Skin epidermis (tissue), 12 donors: ENCODE measurements around the gene MKLN1.

ENCODE experiments used
- H3K27ac ChIP-seq, 21 experiments: fragments of 200-600 bp; sonication (generic) in 11 of 21; one replicate each; pipeline ENCODE4 v1.5.0; 2020; ENCODE audit warnings: mild to moderate bottlenecking in 3 of 21, inconsistent platforms in 2 of 21, moderate library complexity in 2 of 21
- H3K4me3 ChIP-seq, 7 experiments: fragments of 200-600 bp; sonication (generic) in 2 of 7; one replicate each; pipeline ENCODE4 v1.5.0; 2020; ENCODE audit warnings: inconsistent platforms in 2 of 7, mild to moderate bottlenecking in 2 of 7, moderate library complexity in 1 of 7

MKLN1 gene

GRCh38 chr7:131342864-131343442 is 15.3 kb downstream of the MKLN1 start:
- Histone ChIP-seq H3K4me3 (no peak overlapping the region), H3K27ac (no peak overlapping the region)

DNA sequence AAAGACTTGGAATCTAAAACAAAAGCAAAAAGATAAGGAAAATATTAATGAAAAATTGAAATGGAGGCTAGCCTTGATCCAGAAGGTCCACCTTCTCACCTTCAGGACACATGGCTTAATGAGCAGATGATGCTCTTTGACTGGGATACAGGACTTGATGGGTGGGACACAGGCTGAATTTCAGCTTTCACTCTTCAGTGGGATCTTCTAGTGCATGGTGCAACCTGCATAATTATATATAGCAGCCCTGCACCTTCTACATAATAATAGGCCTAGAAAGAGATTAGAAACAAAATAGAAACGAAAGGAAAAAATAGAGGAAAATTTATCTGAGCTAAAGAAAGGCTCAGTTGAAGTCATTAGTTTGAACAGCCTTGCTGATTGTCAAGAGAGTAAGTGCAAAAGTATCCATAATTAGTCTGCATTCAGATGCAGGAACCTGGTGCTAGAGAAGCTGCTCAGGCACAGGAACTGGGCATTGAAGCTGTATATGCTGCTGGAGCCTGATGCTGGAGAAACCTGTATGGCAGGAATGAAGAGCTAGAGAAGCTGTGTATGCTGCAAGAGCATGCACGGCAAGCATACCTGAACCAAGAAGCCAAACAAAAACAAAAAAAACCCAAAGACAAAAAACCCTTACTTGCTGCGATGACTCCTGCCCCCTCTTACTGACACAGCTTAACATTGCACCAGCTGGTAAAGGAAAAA is 19.4 kb downstream of the MKLN1 start:
- Histone ChIP-seq H3K27ac (no peak overlapping the region), H3K4me3 (no peak overlapping the region)

DNA sequence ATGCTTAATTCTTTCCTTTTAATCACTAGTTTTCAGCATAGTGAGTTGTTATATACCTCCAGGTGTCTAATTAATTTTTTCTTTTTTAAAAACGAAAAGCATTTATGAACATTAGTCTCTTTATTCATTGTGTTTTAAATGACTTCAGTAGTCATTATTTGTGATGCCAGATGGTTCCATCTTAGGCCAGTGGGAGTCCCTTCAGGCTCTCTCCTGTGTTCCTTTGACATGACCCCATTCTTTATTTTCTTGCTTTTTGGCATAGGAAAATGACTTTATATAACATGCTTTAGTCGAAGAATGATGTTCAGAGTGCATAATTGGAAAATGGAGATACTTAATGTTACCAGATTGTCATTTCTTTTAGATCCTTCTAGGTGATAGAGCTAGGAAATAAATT is 24.4 kb downstream of the MKLN1 start:
- H3K27ac ChIP-seq: no peak overlapping the region
- no peak overlapping the region for H3K4me3 ChIP-seq

- H3K27ac ChIP-seq: no peak overlapping the region
- no peak overlapping the region for H3K4me3 ChIP-seq
These were observed 26.7 kb downstream of the MKLN1 start for GRCh38 chr7:131354390-131354789.

DNA sequence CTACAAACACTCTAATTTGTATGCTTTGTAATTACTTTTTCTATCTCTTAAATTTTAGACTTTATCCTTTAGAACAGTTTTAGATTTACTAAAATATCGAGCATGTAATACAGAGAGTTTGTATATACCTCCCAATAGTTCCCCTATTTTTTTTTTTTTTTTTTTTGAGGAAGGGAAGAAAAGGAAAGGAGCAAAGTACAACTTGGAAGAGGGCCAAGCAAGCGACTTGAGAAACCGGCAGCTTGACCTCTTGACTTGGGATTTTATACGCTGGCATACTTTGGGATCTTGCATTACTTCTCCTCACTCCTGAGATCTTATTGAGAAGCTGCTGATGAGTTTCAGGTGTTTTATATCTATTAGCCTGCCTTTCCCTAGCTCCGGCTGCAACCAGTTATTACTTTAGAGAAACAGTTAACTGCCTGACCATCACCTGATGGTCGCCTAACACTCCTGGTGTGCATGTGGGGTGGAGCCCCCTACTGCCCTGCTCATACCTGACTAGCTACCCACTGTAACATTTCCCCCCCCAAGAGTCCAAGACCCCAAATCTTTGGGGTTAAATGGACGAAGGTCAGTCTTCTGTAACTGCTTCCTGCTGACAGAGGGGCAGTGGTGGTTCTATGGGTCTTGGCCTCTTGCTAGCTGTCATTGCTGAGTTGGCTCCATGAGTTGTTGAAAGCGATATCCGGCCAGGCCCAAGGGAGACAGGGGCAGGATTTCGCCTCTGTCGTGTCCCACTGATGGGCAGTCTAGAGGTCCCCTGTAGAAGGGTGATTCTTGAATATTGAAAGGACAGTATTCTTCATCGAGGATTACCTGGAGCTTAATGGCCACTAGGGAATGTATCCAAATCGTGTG is 28.5 kb downstream of the MKLN1 start:
- Histone ChIP-seq H3K4me3 (no peak overlapping the region), H3K27ac (no peak overlapping the region)

GRCh38 chr7:131357282-131357880 is 29.7 kb downstream of the MKLN1 start:
- no peak overlapping the region for H3K4me3 ChIP-seq
- H3K27ac ChIP-seq: no peak overlapping the region

- Histone ChIP-seq H3K27ac (no peak overlapping the region), H3K4me3 (no peak overlapping the region)
These were observed 31.0 kb downstream of the MKLN1 start for GRCh38 chr7:131358636-131359035.

GRCh38 chr7:131359136-131359776 is 31.6 kb downstream of the MKLN1 start:
- H3K4me3 ChIP-seq: no peak overlapping the region
- H3K27ac ChIP-seq: no peak overlapping the region

DNA sequence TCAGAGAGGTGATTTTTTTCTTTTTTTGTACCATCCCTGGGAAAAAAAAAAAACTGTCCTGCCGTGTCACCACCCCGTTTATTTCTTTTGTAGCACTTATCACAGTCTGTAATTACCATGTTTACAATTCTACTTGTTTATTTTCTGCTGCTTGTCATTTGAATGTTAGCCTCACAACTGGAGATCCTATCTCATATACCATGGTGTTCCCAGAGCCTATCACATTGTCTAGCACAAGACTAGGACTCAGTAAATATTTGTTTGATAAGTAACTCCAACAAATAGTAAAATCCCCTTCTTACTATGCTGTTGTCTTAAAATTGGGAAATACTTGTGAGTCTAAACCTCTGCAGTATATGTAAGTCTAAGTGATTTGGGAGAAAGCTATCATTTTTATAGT is 36.0 kb downstream of the MKLN1 start:
- Histone ChIP-seq H3K27ac (no peak overlapping the region), H3K4me3 (no peak overlapping the region)

DNA sequence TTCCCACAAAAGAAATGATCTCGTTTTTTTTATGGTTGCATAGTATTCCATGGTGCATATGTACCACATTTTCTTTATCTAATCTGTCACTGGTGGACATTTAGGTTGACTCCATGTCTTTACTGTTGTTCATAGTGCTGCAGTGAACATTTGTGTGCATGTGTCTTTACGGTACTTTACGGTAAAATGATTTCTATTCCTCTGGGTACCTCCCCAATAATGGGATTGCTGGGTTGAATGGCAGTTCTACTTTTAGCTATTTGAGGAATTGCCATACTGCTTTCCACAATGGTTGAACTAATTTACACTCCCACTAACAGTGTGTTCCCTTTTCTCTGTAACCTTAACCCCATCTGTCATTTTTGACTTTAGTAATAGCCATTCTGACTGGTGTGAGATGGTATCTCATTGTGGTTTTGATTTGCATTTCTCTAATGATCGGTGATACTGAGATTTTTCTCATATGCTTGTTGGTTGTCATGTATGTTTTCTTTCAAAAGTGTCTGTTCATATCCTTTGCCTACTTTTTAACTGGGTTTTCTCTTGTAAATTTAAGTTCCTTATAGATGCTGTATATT is 37.2 kb downstream of the MKLN1 start:
- no peak overlapping the region for H3K27ac ChIP-seq
- H3K4me3 ChIP-seq: no peak overlapping the region

DNA sequence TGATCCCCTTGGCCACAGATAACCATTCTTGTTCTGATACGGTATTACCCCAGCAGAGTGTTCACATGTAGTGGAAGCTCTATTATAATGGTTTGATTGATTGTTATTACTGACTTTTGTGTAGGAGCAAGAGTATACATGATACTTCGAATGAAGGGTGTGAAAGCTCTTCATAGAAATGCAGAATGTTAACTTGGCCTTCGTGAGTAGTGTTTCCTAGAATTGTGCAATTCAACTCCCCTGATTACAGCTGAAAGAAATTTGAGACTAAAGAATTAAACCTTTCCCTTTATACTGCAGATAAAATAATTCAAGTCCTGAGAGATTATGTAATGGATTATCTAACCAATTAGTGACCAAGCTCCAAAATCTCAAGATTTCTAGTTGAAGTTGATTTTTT is 38.2 kb downstream of the MKLN1 start:
- Histone ChIP-seq H3K27ac (no peak overlapping the region), H3K4me3 (no peak overlapping the region)

DNA sequence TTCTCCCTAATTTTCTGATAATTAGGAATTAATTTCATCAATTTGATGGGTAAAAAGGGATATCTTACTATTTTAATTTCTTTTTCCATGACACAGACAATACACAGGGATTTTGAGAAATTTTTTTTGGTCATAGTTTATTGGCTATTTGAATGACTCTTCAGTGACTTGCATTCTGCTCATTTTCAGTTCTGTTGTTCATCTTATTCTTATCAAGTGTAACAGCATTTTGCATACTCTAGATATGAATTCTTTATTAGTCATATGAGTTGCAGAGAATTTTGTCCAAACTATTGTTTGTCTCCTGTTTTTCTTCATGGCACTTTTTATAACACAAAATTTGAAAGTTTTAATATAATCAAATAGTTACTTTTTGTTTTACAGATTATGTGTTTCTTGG is 41.7 kb downstream of the MKLN1 start:
- H3K4me3 ChIP-seq: no peak overlapping the region
- no peak overlapping the region for H3K27ac ChIP-seq

GRCh38 chr7:131370523-131370968 is 42.9 kb downstream of the MKLN1 start:
- no peak overlapping the region for H3K27ac ChIP-seq
- H3K4me3 ChIP-seq: no peak overlapping the region

- Histone ChIP-seq H3K27ac (no peak overlapping the region), H3K4me3 (no peak overlapping the region)
These were observed 43.7 kb downstream of the MKLN1 start for GRCh38 chr7:131371411-131371810.

- Histone ChIP-seq H3K27ac (no peak overlapping the region), H3K4me3 (no peak overlapping the region)
These were observed 44.9 kb downstream of the MKLN1 start for GRCh38 chr7:131372554-131372953.

- Histone ChIP-seq H3K4me3 (no peak overlapping the region), H3K27ac (no peak overlapping the region)
These were observed 47.1 kb downstream of the MKLN1 start for GRCh38 chr7:131374821-131375220.

GRCh38 chr7:131381069-131381838 is 53.6 kb downstream of the MKLN1 start:
- H3K27ac ChIP-seq: no peak overlapping the region
- no peak overlapping the region for H3K4me3 ChIP-seq

GRCh38 chr7:131383417-131384285 is 56.0 kb downstream of the MKLN1 start:
- Histone ChIP-seq H3K27ac (no peak overlapping the region), H3K4me3 (no peak overlapping the region)
